DOHH2 (cell line): ENCODE data around the gene ANO6.

ENCODE experiments used
- CTCF ChIP-seq: fragments of 200-600 bp; sonication (generic); IDR thresholded peaks from one replicate; pipeline ENCODE4 v1.5.1; 2014; ENCODE audit warnings: antibody characterized with exemption, mild to moderate bottlenecking, low read depth, low read length; ENCODE audit not compliant: poor library complexity, severe bottlenecking
- EZH2phosphoT487 ChIP-seq: fragments of 200-600 bp; sonication (generic); IDR thresholded peaks from 2 replicates; pipeline ENCODE4 v1.6.1; 2017; ENCODE audit warnings: borderline replicate concordance, mild to moderate bottlenecking, antibody characterized with exemption, low read length, moderate library complexity, mixed read lengths

- TF ChIP-seq CTCF (no peak), EZH2phosphoT487 (no peak)
Observed at GRCh38 chr12:45362291-45362690, 146.4 kb downstream of the ANO6 start.
